GM12891 (cell line): ENCODE measurements around the gene ANKRD10.

ENCODE experiments used
- POLR2A ChIP-seq: IDR thresholded peaks from 2 replicates; pipeline ENCODE4 v1.6.1; 2011; ENCODE audit warnings: low read depth, low read length, control low read depth
- POLR2AphosphoS5 ChIP-seq: IDR thresholded peaks from 2 replicates; pipeline ENCODE4 v1.6.1; 2011; ENCODE audit warnings: low read depth, low read length, control low read depth
- TAF1 ChIP-seq: IDR thresholded peaks from 2 replicates; pipeline ENCODE4 v1.6.1; 2011; ENCODE audit warnings: low read depth, low read length, control low read depth

GRCh38 chr13:110957181-110957884 lies 42.5 kb upstream of the ANKRD10 start:
- TF ChIP-seq POLR2A = no peak
- TF ChIP-seq POLR2AphosphoS5 = no peak
- TF ChIP-seq TAF1 = no peak
